IMR-90 (cell line): ENCODE data around the gene TTC24. TPM values are rescaled to one million over a fixed set of nuclear protein-coding genes. Genes with fewer than 3 reads are reported as not detected.

ENCODE experiments used
- ATAC-seq: fragments of 200-7000 bp; cut with Tn5 transposase; 2 replicates; pipeline ENCODE4 v1.9.1; 2020; ENCODE audit warnings: low read depth, mild to moderate bottlenecking, moderate library complexity
- BruUV-seq: library from RNA; stranded (reverse); fragments of 400-500 nt; replicated peaks from 2 replicates; lab custom pipeline; 2021; lab: Mats Ljungman, UMichigan
- CTCF ChIA-PET: fragments of 300-600 bp; formaldehyde crosslinking; extraction: SDS; loops from one replicate; lab custom pipeline; 2021; ENCODE audit warnings: antibody characterized with exemption; lab: Yijun Ruan, JAX
- POLR2A ChIA-PET: fragments of 300-600 bp; sonication (Branson Sonifier 250); formaldehyde crosslinking; loops from one replicate; lab custom pipeline; 2022; ENCODE audit warnings: antibody characterized with exemption; ENCODE audit not compliant: unreplicated experiment; lab: Charles Lee
- DNase-seq: peaks from one replicate; pipeline ENCODE4 v3.0.0; 2013
- H2AFZ ChIP-seq: replicated peaks from 2 replicates; pipeline ENCODE3; 2013; ENCODE audit warnings: low read length, mild to moderate bottlenecking; ENCODE audit not compliant: poor library complexity
- H2AK5ac ChIP-seq: 2 replicates; pipeline ENCODE4 v1.6.1; 2013; ENCODE audit warnings: low read depth, low read length, inconsistent platforms
- H2AK9ac ChIP-seq: replicated peaks from 2 replicates; pipeline ENCODE3; 2013; ENCODE audit warnings: mild to moderate bottlenecking, low read depth, low read length, moderate library complexity; ENCODE audit not compliant: poor library complexity
- H2BK120ac ChIP-seq: 2 replicates; pipeline ENCODE4 v1.6.1; 2013; ENCODE audit warnings: low read depth, low read length, inconsistent platforms
- H2BK15ac ChIP-seq: 3 replicates; pipeline ENCODE4 v1.6.1; 2013; ENCODE audit warnings: low read depth, low read length, inconsistent platforms
- H2BK20ac ChIP-seq: 2 replicates; pipeline ENCODE4 v1.6.1; 2013; ENCODE audit warnings: low read depth, mild to moderate bottlenecking, inconsistent platforms, low read length, moderate library complexity
- H2BK5ac ChIP-seq: 2 replicates; pipeline ENCODE4 v1.6.1; 2013; ENCODE audit warnings: mild to moderate bottlenecking, low read depth, low read length, inconsistent platforms; ENCODE audit not compliant: poor library complexity, severe bottlenecking
- H3K14ac ChIP-seq: replicated peaks from 2 replicates; pipeline ENCODE4 v1.6.1; 2013; ENCODE audit warnings: low read depth, low read length, inconsistent platforms
- H3K18ac ChIP-seq: 2 replicates; pipeline ENCODE4 v1.6.1; 2013; ENCODE audit warnings: low read depth, low read length, control low read depth
- H3K23ac ChIP-seq: 2 replicates; pipeline ENCODE4 v1.6.1; 2013; ENCODE audit warnings: low read depth, low read length, inconsistent platforms
- H3K27ac ChIP-seq: 2 replicates; pipeline ENCODE4 v1.5.1; 2013; ENCODE audit warnings: mild to moderate bottlenecking, control low read depth, low read length; ENCODE audit not compliant: insufficient read depth
- H3K27me3 ChIP-seq: 2 replicates; pipeline ENCODE4 v1.6.1; 2013; ENCODE audit warnings: low read length; ENCODE audit not compliant: control insufficient read depth, insufficient read depth
- H3K36me3 ChIP-seq: 2 replicates; pipeline ENCODE4 v1.6.1; 2013; ENCODE audit warnings: low read length, mixed read lengths; ENCODE audit not compliant: control insufficient read depth, insufficient read depth
- H3K4ac ChIP-seq: 2 replicates; pipeline ENCODE4 v1.6.1; 2013; ENCODE audit warnings: low read depth, low read length, inconsistent platforms
- H3K4me1 ChIP-seq: 2 replicates; pipeline ENCODE4 v1.6.1; 2013; ENCODE audit warnings: low read length, mixed read lengths; ENCODE audit not compliant: control insufficient read depth, insufficient read depth
- H3K4me2 ChIP-seq: 2 replicates; pipeline ENCODE4 v1.6.1; 2013; ENCODE audit warnings: low read depth, mild to moderate bottlenecking, control low read depth, low read length, moderate library complexity
- H3K4me3 ChIP-seq: 2 replicates; pipeline ENCODE4 v1.5.1; 2013; ENCODE audit warnings: low read depth, mild to moderate bottlenecking, control low read depth, low read length, moderate library complexity; ENCODE audit not compliant: insufficient read depth
- H3K56ac ChIP-seq: 2 replicates; pipeline ENCODE4 v1.6.1; 2013; ENCODE audit warnings: low read length, inconsistent platforms; ENCODE audit not compliant: insufficient read depth; ENCODE audit errors: extremely low read depth
- H3K79me1 ChIP-seq, 2 experiments: 2 replicates each; pipeline ENCODE4 v1.6.1; 2013; ENCODE audit warnings: low read length in 2 of 2, inconsistent platforms in 1 of 2, low read depth in 1 of 2
- H3K9ac ChIP-seq: 2 replicates; pipeline ENCODE4 v1.6.1; 2013; ENCODE audit warnings: low read depth, low read length, control low read depth
- H3K9me1 ChIP-seq: 2 replicates; pipeline ENCODE4 v1.6.1; 2013; ENCODE audit warnings: low read length, inconsistent platforms; ENCODE audit not compliant: insufficient read depth
- H3K9me3 ChIP-seq: 2 replicates; pipeline ENCODE4 v1.6.1; 2013; ENCODE audit warnings: low read length; ENCODE audit not compliant: control insufficient read depth, insufficient read depth
- H4K20me1 ChIP-seq: 2 replicates; pipeline ENCODE4 v1.6.1; 2013; ENCODE audit warnings: low read length, inconsistent platforms; ENCODE audit not compliant: insufficient read depth
- H4K5ac ChIP-seq: 2 replicates; pipeline ENCODE4 v1.6.1; 2013; ENCODE audit warnings: mild to moderate bottlenecking, low read depth, low read length, control low read depth
- H4K8ac ChIP-seq, 2 experiments: 2 replicates each; pipeline ENCODE4 v1.6.1; 2013; ENCODE audit warnings: low read depth in 2 of 2, low read length in 2 of 2, control low read depth in 1 of 2, inconsistent platforms in 1 of 2
- H4K91ac ChIP-seq: 2 replicates; pipeline ENCODE4 v1.6.1; 2013; ENCODE audit warnings: low read depth, low read length, inconsistent platforms; ENCODE audit not compliant: insufficient read depth
- MAFK ChIP-seq: IDR thresholded peaks from 2 replicates; pipeline ENCODE4 v1.6.1; 2012; ENCODE audit warnings: low read depth, low read length, improper control_type of control experiment
- WGBS, 2 experiments: methylation state at CpG; one replicate each; pipeline versions ENCODE4 v1.1.5 to v1.1.7; 2013; ENCODE audit warnings: missing lambda C conversion rate in 2 of 2; ENCODE audit not compliant: insufficient read length in 1 of 2; ENCODE audit errors: extremely low coverage in 2 of 2; 5-methylcytosine and 5-hydroxymethylcytosine counted together
- dilution Hi-C: fragments of 300-500 bp; cut with HindIII; formaldehyde crosslinking; loops from one replicate; pipeline ENCODE4 v1.14.3; 2018; ENCODE audit warnings: low sequenced_read_pairs; ENCODE audit not compliant: unreplicated experiment
- in situ Hi-C: fragments of 300-500 bp; cut with MboI; formaldehyde crosslinking; loops from 3 replicates; pipeline ENCODE4 v1.14.3; 2019; ENCODE audit warnings: low sequenced_read_pairs, inconsistent platforms, mixed read lengths
- intact Hi-C: fragments of 100-400 bp; cut with micrococcal nuclease; formaldehyde crosslinking; loops from 2 replicates; pipeline ENCODE4 v1.10.0; 2022
- polyA plus RNA-seq, 3 experiments: library from polyadenylated mRNA; depleted of rRNA; stranded (reverse); fragments of >200 nt; gene quantifications; 2 replicates each; pipeline ENCODE4 v1.2.3, GENCODE V29; 2012; ENCODE audit warnings: low replicate concordance in 1 of 3
- total RNA-seq: library from RNA; depleted of rRNA; stranded (reverse); fragments of >200 nt; gene quantifications from 2 replicates; pipeline ENCODE4 v1.2.3, GENCODE V29; 2012

The TTC24 gene
- total and polyA plus RNA-seq, 2 of the 4 experiments (the other 2 are of a cell fraction) = not detected

DNA sequence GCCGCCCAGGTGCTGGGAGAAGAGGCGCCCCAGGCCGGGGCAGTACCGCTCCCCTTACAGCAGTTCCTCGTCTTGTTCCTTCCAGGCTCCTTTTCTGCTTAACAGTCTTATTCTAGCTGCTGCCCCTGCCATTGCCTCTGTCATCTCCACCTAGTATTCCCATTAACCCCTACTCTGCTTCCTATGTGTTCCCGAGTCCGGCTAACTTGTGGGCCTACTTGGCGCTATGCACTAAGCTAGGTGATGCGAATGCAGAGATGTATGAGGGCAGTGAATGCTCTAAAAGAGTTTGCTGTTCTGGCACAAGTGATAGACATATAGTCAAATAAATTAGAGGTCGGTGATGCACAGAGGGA lies 6.9 kb upstream of the TTC24 start:
- Histone ChIP-seq H3K14ac (no peak overlapping the region), H3K9me3 (no peaks in the 10 kb centered on the region), H3K4me2 (peak overlapping the region; percentile 74), H2BK120ac (no peak overlapping the region), H2AK5ac (no peak overlapping the region), H2AFZ (peak overlapping the region; percentile 94), H3K4me3 (no peak overlapping the region), H3K9me1 (peaks cover 15% of the 10 kb centered on the region), H3K79me1 (peaks cover 8 to 25% of the 10 kb centered on the region in 2 experiments), H3K27ac (no peak overlapping the region), H3K23ac (no peak overlapping the region), H3K9ac (no peak overlapping the region), H2BK20ac (no peak overlapping the region), H3K27me3 (peaks cover 15% of the 10 kb centered on the region), H4K91ac (no peak overlapping the region), H4K20me1 (no peaks in the 10 kb centered on the region; the same call in 1 of the 2 replicates), H3K4me1 (peaks cover 7% of the 10 kb centered on the region), H3K4ac (no peak overlapping the region), H3K56ac (no peak overlapping the region), H3K18ac (no peak overlapping the region), H3K36me3 (no peaks in the 10 kb centered on the region), H2AK9ac (peak overlapping the region; percentile 96), H4K5ac (no peak overlapping the region), H4K8ac (no peak overlapping the region), H2BK5ac (no peak overlapping the region), H2BK15ac (no peak overlapping the region)
- intact Hi-C loops (no loop called here), dilution Hi-C loops (no loop called here), in situ Hi-C loops (no loop called here)
- TF ChIP-seq MAFK = no peak
- BruUV-seq = no TSS peak
- ATAC-seq = no peak
- 29% methylated on average over 4 of the region's 10 CpGs; no CpG with 5 or more reads in 1 of the 2 experiments for WGBS, 2 experiments
- no peak for DNase-seq
- POLR2A ChIA-PET = no interaction called here
- CTCF ChIA-PET = no interaction called here
